Hepatocyte (in vitro differentiated cells): ENCODE data around the gene TIMM50.

Experiments used
- CTCF ChIP-seq: fragments of 200-600 bp; sonication (generic); IDR thresholded peaks from 2 replicates; pipeline ENCODE4 v1.5.1; 2016; ENCODE audit warnings: antibody characterized with exemption, mild to moderate bottlenecking; ENCODE audit not compliant: poor library complexity
- EZH2 ChIP-seq: fragments of 200-600 bp; sonication (generic); IDR thresholded peaks from 2 replicates; pipeline ENCODE4 v1.6.1; 2016; ENCODE audit warnings: antibody characterized with exemption, mild to moderate bottlenecking, borderline replicate concordance

- no peak for TF ChIP-seq EZH2
- TF ChIP-seq CTCF: no peak
Measured at GRCh38 chr19:39501340-39501739, 20.7 kb downstream of the TIMM50 start.
